K562 treated with DMSO at 1 percent for 24 hours (cell line): ENCODE data around the gene TMEM200C. TPM values are rescaled to one million over a fixed set of nuclear protein-coding genes. Genes with fewer than 3 reads are reported as not detected.

Source experiments
- total RNA-seq: library from RNA; unstranded; fragments of 300-600 nt; gene quantifications from 2 replicates; pipeline ENCODE4 v1.2.3, GENCODE V29; 2022; ENCODE audit warnings: low read depth; ENCODE audit not compliant: insufficient read depth

The TMEM200C gene
- total RNA-seq = not detected in 2 replicates

DNA sequence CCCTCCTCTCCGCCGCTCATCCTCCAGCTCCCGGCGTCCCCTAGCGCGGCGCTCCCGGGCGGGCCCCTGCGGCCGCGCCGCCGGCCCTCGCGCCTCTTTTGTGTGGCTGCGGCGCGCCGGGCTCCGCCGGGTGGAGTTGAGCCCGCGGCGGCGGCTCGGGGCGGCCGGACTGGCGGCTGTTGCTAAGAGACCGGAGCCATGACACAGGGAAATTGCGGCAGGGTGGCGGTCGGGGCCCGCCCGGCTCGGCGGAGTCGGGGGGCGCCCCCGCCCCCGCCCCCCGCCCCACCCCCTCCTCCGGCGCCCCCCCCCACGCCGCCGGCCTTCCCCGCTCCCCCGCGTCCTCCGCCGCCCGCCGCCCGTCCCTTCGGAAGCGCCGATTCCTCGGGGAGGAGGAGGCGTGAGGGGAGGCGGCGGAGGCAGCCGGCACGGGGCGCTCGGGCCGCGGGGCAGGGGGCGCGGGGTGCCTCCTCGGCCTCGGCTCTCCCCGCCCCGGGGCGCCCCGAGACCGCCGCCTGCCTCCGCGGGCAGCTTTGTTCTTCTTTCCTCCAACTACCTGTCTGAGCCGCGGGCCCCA lies at the start of gene TMEM200C:
Gene TMEM200C (minus strand): TSS at position 224 of the 577 bp plus-strand sequence. CDS start 3,459 bp downstream, outside the sequence.

